IMR-90 (cell line): ENCODE measurements around the gene GPER1.

Source experiments
- FOS ChIP-seq: fragments of 150-350 bp; IDR thresholded peaks from 2 replicates; pipeline ENCODE4 v1.6.1; 2016; ENCODE audit warnings: low read depth, low read length
- MAFK ChIP-seq: IDR thresholded peaks from 2 replicates; pipeline ENCODE4 v1.6.1; 2012; ENCODE audit warnings: low read depth, low read length, improper control_type of control experiment
- POLR2A ChIP-seq: IDR thresholded peaks from 2 replicates; pipeline ENCODE4 v1.6.1; 2012; ENCODE audit warnings: mild to moderate bottlenecking, low read depth, low read length
- RAD21 ChIP-seq: IDR thresholded peaks from 2 replicates; pipeline ENCODE4 v1.6.1; 2012; ENCODE audit warnings: low read length, improper control_type of control experiment
- RFX5 ChIP-seq: IDR thresholded peaks from 2 replicates; pipeline ENCODE4 v1.8.0; 2012; ENCODE audit warnings: low read depth, mild to moderate bottlenecking, low read length, moderate library complexity
- SMC3 ChIP-seq: fragments of 150-350 bp; IDR thresholded peaks from 2 replicates; pipeline ENCODE4 v1.6.1; 2016; ENCODE audit warnings: low read depth, mild to moderate bottlenecking, antibody characterized with exemption, low read length, moderate library complexity
- TF ChIP-seq, protein P1 (sequence below): conservative IDR thresholded peaks from 2 replicates; pipeline ENCODE4 v1.5.1; 2012; ENCODE audit warnings: mild to moderate bottlenecking, low read depth, low read length, improper control_type of control experiment
- TF ChIP-seq, protein P2 (sequence below): fragments of 150-350 bp; IDR thresholded peaks from 2 replicates; pipeline ENCODE4 v1.6.1; 2017; ENCODE audit warnings: mild to moderate bottlenecking, antibody characterized with exemption, low read length, low read depth

DNA sequence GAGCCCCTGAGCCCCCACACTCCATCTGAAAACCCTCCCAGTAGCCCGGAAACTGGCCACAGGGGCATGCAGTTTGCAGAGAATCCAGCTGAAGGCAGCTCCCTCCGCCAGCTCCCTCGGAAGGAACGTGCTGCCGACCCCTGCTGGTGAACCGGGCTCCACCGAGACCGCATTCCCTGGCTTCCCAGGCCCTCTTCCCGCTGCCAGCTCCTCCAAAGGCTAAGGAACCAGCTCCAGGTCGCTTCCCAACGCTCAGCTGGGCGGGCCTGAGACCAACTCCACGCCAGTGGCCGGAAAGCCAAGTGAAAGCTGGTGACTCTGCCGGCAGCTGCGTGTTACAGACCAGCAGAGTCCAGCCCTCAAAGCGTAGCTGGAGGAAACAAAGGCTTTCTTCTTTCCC lies 35.8 kb downstream of the GPER1 start:
- TF ChIP-seq, protein P1, sequence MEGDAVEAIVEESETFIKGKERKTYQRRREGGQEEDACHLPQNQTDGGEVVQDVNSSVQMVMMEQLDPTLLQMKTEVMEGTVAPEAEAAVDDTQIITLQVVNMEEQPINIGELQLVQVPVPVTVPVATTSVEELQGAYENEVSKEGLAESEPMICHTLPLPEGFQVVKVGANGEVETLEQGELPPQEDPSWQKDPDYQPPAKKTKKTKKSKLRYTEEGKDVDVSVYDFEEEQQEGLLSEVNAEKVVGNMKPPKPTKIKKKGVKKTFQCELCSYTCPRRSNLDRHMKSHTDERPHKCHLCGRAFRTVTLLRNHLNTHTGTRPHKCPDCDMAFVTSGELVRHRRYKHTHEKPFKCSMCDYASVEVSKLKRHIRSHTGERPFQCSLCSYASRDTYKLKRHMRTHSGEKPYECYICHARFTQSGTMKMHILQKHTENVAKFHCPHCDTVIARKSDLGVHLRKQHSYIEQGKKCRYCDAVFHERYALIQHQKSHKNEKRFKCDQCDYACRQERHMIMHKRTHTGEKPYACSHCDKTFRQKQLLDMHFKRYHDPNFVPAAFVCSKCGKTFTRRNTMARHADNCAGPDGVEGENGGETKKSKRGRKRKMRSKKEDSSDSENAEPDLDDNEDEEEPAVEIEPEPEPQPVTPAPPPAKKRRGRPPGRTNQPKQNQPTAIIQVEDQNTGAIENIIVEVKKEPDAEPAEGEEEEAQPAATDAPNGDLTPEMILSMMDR = peak; percentile 69
- TF ChIP-seq FOS = no peak
- peak; percentile 63 for TF ChIP-seq SMC3
- no peak for TF ChIP-seq POLR2A
- no peak for TF ChIP-seq MAFK
- no peak for TF ChIP-seq RFX5
- TF ChIP-seq, protein P2, sequence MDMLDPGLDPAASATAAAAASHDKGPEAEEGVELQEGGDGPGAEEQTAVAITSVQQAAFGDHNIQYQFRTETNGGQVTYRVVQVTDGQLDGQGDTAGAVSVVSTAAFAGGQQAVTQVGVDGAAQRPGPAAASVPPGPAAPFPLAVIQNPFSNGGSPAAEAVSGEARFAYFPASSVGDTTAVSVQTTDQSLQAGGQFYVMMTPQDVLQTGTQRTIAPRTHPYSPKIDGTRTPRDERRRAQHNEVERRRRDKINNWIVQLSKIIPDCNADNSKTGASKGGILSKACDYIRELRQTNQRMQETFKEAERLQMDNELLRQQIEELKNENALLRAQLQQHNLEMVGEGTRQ = no peak
- TF ChIP-seq RAD21 = peak; percentile 56
